OCI-LY7 (cell line): ENCODE results near the gene MT3.

Source experiments
- CTCF ChIP-seq: fragments of 200-600 bp; sonication (generic); conservative IDR thresholded peaks from 2 replicates; pipeline ENCODE4 v1.5.1; 2014; ENCODE audit warnings: mild to moderate bottlenecking, antibody characterized with exemption, low read length, moderate library complexity, mixed read lengths
- EZH2phosphoT487 ChIP-seq: fragments of 200-600 bp; sonication (generic); IDR thresholded peaks from 2 replicates; pipeline ENCODE4 v1.6.1; 2018; ENCODE audit warnings: low read depth, borderline replicate concordance, mild to moderate bottlenecking, mixed run types, antibody characterized with exemption, low read length, moderate library complexity, mixed read lengths

DNA sequence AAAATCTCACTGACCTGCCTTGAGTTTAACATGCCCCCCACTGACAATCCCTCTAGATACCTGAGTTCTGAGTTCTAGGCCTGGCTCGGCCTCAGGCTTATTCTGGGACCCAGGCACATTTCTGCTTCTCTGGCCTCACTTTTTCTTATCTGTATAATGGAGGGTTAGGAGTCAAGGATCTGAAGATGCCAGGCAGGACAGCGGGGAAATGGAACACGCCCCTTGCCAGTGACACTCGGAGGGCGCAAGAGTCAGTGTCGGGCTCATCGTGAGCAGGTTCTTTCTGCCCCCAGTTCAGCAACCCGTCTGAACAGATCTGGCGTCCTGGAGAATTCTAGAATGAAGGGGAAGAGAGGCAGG is 567 bp upstream of the MT3 start:
- no peak for TF ChIP-seq EZH2phosphoT487
- no peak for TF ChIP-seq CTCF
